ENCODE data around the gene NR3C2. TPM values are rescaled to one million over a fixed set of nuclear protein-coding genes. Genes with fewer than 3 reads are reported as not detected.

Gene NR3C2
- total and polyA plus RNA-seq, 7 donors: 0.70 to 17.9 (median 7.5) TPM

DNA sequence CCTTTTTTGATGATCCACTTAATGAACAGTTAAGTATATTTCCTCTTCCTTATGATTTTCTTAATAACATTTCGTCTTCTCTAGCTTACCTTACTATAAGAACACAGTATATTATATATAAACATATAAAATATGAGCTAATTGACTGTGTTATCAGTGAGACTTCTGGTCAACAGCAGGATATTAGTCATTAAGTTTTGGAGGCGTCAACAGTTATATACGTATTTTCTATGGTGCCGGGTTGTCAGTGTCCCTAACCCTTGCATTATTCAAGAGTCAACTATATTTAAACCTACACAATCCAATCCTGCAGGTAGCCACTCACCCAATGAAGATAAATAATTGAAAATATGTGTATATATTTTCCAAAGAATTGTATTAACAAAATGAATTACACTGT is 88.0 kb downstream of the NR3C2 start:
- H3K27me3 ChIP-seq (ENCODE audit: insufficient read depth in 3 of 3, low read length in 2 of 3): no peaks in the 10 kb centered on the region
- H3K4me1 ChIP-seq: no peaks in the 10 kb centered on the region
- TF ChIP-seq, protein P1, sequence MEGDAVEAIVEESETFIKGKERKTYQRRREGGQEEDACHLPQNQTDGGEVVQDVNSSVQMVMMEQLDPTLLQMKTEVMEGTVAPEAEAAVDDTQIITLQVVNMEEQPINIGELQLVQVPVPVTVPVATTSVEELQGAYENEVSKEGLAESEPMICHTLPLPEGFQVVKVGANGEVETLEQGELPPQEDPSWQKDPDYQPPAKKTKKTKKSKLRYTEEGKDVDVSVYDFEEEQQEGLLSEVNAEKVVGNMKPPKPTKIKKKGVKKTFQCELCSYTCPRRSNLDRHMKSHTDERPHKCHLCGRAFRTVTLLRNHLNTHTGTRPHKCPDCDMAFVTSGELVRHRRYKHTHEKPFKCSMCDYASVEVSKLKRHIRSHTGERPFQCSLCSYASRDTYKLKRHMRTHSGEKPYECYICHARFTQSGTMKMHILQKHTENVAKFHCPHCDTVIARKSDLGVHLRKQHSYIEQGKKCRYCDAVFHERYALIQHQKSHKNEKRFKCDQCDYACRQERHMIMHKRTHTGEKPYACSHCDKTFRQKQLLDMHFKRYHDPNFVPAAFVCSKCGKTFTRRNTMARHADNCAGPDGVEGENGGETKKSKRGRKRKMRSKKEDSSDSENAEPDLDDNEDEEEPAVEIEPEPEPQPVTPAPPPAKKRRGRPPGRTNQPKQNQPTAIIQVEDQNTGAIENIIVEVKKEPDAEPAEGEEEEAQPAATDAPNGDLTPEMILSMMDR (IDR thresholded peaks at IDR 0.05): no peak
- no peak overlapping the region for H3K4me3 ChIP-seq
- ATAC-seq: no peak
- H3K27ac ChIP-seq: no peak overlapping the region
- WGBS, 3 donors: 97 to 99% (median 98%) methylated on average over 4 of the region's 4 CpGs
- no peaks in the 10 kb centered on the region for H3K36me3 ChIP-seq (ENCODE audit: insufficient read depth in 1 of 2, low read depth in 1 of 2)
- no peaks in the 10 kb centered on the region for H3K9me3 ChIP-seq
- intact Hi-C loops (cut with DNase I): no loop called here
- DNase-seq: no peak

DNA sequence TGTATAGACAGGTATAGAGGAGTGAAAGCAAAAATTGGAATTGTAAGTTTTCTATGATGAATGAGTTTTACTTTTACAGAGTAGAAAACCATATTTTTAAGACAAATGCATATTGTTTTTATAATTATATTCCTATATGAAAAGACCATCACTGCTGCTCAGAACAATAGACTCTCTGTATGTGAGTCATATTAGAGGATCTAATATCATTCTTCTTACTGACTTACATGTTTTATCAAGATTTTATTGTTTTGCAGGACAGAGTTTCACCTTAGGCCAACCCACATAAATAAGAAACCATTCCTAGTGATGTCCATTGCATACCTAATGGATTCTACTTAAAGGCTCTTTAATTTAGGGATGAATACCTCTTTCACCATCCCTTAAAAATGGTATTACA is 88.6 kb downstream of the NR3C2 start:
- intact Hi-C loops (cut with DNase I): no loop called here
- Histone ChIP-seq H3K27ac (no peak overlapping the region), H3K27me3 (ENCODE audit: insufficient read depth in 3 of 3, low read length in 2 of 3) (no peaks in the 10 kb centered on the region), H3K4me3 (no peak overlapping the region), H3K4me1 (no peaks in the 10 kb centered on the region), H3K36me3 (ENCODE audit: insufficient read depth in 1 of 2, low read depth in 1 of 2) (no peaks in the 10 kb centered on the region), H3K9me3 (no peaks in the 10 kb centered on the region)
- ATAC-seq: no peak
- no peak for DNase-seq
- TF ChIP-seq, protein P1 (IDR thresholded peaks at IDR 0.05): no peak

DNA sequence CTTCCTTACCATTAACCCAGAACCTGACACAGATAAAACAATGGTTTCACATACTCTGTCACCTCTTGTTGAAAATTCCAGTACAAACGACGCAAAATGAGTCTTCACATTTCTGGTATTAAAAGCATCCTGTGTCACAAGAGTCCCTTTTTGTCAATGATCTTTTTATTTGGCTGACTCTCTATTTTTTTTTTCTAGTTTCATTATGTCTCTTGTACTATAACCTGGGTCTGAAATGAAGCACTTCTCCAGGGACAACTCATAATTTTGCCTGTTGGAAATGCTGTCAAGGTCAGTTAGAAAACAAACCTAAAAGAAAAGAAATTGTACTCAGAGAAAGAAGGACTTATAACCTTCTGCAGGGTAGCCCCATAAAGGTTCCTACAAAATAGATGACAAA is 93.1 kb downstream of the NR3C2 start:
- WGBS, 3 donors: 56 to 65% (median 60%) methylated on average over 2 of the region's 2 CpGs
- intact Hi-C loops (cut with DNase I): no loop called here
- ATAC-seq: no peak

DNA sequence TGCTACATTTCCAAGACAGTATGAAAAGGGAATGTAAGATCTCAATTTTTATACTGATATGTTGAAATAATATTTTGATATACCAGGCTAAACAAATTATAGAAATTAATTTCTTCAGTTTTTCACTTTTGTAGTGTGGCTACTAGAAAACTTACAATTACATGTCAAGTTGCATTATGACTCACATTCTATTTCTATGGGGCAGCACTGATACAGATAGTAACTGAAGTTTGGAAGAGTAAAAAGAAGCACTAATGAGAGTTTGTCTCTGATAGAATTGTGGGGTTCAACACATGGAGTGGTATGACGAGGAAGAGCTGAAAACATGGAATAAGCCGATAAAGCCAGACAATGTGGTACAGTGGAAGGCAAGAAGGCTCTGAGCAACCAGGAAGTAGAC is 95.6 kb downstream of the NR3C2 start:
- DNase-seq: no peak
- 74 to 100% (median 95%) methylated on average over 2 of the region's 2 CpGs for WGBS, 3 donors
- intact Hi-C loops (cut with DNase I): no loop called here

More for the DNA sequence above, 93.1 kb downstream of the NR3C2 start:
- H3K36me3 ChIP-seq (ENCODE audit: insufficient read depth in 1 of 2, low read depth in 1 of 2): no peaks in the 10 kb centered on the region
- H3K4me3 ChIP-seq: no peak overlapping the region
- no peak overlapping the region for H3K27ac ChIP-seq
- no peaks in the 10 kb centered on the region for H3K27me3 ChIP-seq (ENCODE audit: insufficient read depth in 3 of 3, low read length in 2 of 3)
- H3K9me3 ChIP-seq: no peaks in the 10 kb centered on the region
- TF ChIP-seq, protein P1 (IDR thresholded peaks at IDR 0.05): no peak
- H3K4me1 ChIP-seq: peaks cover 15% of the 10 kb centered on the region
- no peak for DNase-seq

DNA sequence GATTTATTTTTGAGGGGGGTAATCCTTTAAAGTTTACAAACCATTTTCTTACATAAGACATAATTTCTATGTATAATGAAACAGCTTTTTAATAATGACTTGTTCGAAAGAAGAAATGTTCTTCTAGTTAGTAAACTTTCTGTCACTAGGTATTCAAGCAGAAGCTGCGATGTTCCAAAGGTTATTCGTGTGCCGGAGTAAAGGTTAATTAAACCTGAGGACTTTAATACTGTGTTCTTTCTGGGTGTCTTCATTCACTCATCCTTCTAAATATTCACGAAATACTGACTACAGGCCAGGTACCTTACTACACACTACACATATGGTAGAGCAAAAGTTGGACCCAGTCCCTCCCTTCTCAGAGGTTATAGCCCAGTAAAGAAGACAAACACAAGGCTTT is 96.7 kb downstream of the NR3C2 start:
- ATAC-seq: no peak
- H3K27me3 ChIP-seq (ENCODE audit: insufficient read depth in 3 of 3, low read length in 2 of 3): no peaks in the 10 kb centered on the region
- TF ChIP-seq, protein P1 (IDR thresholded peaks at IDR 0.05): no peak
- H3K27ac ChIP-seq: no peak overlapping the region
- H3K9me3 ChIP-seq: peaks cover 2% of the 10 kb centered on the region
- no peak for DNase-seq
- no peak overlapping the region for H3K4me3 ChIP-seq
- no peaks in the 10 kb centered on the region for H3K36me3 ChIP-seq (ENCODE audit: insufficient read depth in 1 of 2, low read depth in 1 of 2)
- H3K4me1 ChIP-seq: peaks cover 20% of the 10 kb centered on the region
- intact Hi-C loops (cut with DNase I): no loop called here
- 59 to 74% (median 71%) methylated on average over 5 of the region's 5 CpGs for WGBS, 3 donors

More for the DNA sequence above, 95.6 kb downstream of the NR3C2 start:
- no peaks in the 10 kb centered on the region for H3K36me3 ChIP-seq (ENCODE audit: insufficient read depth in 1 of 2, low read depth in 1 of 2)
- no peaks in the 10 kb centered on the region for H3K9me3 ChIP-seq
- H3K4me3 ChIP-seq: no peak overlapping the region
- peak in 1 of 4 donors; percentile 54 for ATAC-seq
- H3K4me1 ChIP-seq: peaks cover 20% of the 10 kb centered on the region
- TF ChIP-seq, protein P1 (IDR thresholded peaks at IDR 0.05): no peak
- H3K27me3 ChIP-seq (ENCODE audit: insufficient read depth in 3 of 3, low read length in 2 of 3): no peaks in the 10 kb centered on the region
- no peak overlapping the region for H3K27ac ChIP-seq
